Fibroblast of skin of right quadriceps (primary cell): ENCODE results near the gene PTPRK.

Source experiments
- DNase-seq: peaks from one replicate; pipeline ENCODE4 v3.0.0-alpha.2; 2013

Gene PTPRK

GRCh38 chr6:128515550-128516513, 4.6 kb downstream of the PTPRK start:
- DNase-seq = peak; percentile 43

- DNase-seq = no peak
These were observed 6.5 kb downstream of the PTPRK start for GRCh38 chr6:128513878-128514277.

- DNase-seq = no peak
These were observed 8.1 kb downstream of the PTPRK start for GRCh38 chr6:128512296-128512695.

- peak; percentile 48 for DNase-seq
These were observed 8.9 kb downstream of the PTPRK start for GRCh38 chr6:128511506-128511905.

DNA sequence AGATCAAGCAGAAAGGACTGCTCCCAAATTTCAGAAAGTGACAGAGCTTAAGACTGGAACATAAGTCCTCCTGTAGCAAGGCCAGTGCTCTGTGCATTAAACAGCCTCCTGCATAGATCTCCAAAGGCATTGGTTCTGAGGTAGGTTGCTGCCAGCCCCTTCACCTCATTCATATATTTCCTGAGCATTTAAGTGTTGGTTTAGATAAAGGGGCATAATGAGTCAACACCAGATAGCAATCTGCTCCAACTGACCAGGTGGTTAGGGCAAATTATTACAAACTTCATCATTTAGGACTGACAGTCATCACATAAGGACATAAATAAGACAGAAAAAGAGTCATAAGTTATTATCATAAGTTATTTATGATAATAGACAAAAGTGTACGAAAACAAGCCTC, 10.7 kb downstream of the PTPRK start:
- DNase-seq = no peak

DNA sequence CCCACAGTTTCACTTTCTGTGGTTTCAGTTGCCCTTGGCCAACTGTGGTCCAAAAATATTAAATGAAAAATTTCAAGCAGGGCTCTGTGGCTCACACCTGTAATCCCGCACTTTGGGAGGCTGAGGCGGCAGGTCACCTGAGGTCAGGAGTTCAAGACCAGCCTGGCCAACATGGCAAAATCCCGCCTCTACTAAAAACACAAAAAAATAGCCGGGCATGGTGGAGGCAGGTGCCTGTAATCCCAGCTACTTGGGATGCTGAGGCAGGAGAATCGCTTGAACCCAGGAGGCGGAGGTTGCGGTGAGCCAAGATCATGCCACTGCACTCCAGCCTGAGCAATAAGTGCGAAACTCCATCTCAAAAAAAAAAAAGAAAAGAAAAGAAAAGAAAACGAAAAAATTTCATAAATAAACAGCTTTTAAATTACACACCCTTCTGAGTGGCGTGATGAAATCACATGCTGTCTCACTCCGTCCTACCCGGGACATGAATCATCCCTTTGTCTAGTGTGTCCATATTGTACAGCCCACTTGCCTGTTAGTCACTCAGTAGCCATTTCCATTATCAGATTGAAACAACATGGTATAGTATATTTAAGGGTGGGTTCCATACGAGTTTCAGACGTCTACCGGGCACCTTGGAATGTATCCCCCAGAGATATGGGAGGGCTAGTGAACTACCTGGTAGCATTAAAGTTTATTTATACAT, 11.7 kb downstream of the PTPRK start:
- DNase-seq = peak; percentile 88

DNA sequence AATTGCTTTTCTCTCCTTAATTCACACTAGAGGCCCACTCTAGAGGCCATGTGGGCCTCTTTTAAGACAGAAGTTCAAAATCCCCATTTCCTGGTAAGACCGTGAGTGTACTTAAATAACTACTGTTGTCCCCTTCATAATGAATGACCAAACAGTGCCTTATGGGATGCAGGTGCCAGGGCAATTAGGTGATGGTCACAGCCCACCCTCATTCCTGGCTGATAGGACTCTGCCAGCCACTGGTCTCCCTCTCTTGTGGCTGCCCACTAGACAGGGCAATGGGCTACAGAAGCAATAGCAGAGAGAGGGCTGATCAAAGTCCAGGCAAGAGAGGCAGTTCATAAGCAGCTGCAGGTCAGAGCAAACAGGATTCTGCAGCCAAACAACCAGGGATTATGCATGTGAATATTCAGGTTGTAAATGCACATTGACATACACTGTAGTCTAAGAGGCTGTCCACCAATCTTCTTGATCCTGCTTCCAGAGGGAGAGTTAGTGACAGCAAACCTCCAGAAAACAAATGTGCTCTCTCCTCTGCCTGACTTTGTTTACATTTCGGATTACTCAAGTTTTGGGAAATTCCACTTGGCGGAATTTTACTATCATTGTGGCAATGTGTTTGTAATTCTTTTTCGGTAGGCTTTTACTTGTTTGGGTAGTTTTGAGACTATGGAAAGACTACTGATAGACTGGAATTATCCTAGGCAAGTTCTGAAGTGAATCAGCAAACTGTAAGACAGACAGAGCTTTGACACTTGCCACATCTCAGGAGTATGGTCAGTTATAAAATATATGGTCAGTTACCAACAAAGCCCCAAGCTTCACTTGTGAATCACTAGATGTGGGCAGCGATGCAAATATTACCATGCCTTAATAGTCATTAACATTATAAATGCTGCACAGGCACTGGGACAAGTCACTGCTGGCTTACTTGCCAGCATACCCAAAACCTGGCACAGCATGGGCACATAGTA, 12.8 kb downstream of the PTPRK start:
- peak; percentile 55 for DNase-seq

DNA sequence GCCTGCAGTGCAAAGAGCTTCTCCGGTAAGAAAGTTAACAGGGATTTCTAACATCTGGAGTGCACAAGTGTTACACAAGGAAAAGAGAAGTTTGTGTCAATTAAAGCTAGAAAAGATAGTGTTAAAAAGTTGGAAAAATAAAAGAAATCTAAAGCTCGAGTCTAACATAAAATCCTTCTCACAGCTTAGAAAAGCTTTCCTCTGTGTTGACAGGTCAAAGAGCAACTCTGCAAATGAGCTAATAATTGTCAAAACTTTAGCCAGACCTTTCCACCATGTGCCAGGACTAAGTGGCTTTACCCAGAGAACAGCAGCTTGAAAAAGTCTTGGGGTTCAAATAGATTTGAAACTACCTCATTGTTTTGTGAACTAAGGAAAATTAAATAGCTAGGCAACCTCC, 14.8 kb downstream of the PTPRK start:
- no peak for DNase-seq

DNA sequence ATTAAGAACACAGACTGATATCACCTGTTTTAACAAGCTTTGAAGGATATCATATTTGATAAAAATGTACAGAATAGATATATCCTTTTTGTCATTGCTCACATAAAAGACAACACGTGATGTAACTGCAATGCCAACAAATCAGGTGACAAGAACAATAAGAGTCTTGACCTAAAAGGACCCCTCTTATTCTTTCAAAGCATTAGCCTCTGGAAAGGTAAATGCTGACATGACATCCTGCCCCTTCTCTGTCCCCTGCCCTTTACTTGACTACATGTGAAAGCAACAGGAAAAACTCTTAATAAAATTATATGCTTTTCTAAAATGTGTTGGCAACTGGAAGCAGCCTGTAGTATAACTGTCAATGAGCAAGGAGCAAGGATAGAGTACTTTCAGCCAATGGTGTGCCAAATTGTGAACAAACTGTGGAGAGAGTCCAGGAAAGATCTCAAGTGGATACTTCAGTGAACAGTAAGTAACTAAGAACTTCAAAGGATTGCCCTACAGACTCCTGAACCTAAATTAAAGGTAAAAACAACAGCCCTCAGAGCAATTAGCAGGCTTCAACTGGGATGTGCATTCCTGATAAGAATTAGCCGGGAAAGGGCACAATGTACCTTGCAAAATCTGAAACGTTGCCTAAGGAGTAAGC, 16.3 kb downstream of the PTPRK start:
- DNase-seq = no peak

DNA sequence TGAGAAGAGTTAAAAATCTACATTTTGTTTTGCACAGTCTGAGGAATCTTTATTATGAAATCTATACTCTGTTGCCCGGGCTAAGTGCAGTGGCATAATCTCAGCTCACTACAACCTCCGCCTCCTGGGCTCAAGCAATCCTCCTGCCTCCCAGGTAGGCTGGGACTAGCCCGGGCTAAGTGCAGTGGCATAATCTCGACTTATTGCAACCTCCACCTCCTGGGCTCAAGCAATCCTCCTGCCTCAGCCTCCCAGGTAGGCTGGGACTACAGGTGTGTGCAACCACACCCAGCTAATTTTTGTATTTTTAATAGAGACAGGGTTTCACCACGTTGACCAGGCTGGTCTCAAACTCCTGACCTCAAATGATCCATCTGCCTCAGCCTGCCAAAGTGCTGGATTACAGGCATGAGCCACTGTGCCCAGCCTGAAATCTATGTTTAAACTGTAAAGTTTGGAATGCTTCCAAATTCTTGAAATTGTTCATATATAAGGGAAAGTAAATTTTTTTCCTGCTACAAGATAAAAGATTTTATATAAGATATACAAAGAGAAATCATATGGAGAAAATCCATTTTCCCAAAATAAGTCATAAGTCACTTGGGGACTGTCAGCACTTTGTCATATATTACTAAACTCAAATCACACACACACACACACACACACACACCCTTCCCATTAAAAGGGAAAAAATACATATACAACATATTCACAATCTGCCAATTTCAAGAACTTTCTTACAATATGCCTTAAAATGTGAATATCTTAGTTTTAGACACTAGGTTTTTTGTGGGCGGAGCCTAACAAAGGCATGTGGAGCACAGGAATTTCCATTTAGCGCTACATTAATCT, 19.4 kb downstream of the PTPRK start:
- DNase-seq = peak; percentile 53

DNA sequence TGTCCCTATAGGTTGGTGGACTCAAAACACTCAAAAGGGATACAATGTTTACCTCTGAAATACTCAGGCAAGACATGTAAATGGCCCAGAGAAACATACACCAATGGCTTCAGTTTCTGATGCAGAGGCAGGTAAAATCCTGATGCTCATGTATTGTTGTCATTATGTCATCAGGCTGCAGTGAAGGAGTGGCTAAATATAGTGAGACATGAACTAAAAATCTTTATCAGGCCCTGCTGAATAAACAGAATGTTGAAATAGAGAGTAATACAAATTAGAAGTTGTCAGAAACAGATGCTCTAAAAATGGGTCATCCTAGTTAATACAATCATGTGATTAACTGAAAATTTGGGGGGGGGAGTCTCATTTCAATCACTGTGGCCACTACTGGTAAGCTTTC, 20.4 kb downstream of the PTPRK start:
- DNase-seq = peak; percentile 60

GRCh38 chr6:128499079-128499731, 21.2 kb downstream of the PTPRK start:
- peak; percentile 73 for DNase-seq

- no peak for DNase-seq
These were observed 22.2 kb downstream of the PTPRK start for GRCh38 chr6:128498234-128498633.

DNA sequence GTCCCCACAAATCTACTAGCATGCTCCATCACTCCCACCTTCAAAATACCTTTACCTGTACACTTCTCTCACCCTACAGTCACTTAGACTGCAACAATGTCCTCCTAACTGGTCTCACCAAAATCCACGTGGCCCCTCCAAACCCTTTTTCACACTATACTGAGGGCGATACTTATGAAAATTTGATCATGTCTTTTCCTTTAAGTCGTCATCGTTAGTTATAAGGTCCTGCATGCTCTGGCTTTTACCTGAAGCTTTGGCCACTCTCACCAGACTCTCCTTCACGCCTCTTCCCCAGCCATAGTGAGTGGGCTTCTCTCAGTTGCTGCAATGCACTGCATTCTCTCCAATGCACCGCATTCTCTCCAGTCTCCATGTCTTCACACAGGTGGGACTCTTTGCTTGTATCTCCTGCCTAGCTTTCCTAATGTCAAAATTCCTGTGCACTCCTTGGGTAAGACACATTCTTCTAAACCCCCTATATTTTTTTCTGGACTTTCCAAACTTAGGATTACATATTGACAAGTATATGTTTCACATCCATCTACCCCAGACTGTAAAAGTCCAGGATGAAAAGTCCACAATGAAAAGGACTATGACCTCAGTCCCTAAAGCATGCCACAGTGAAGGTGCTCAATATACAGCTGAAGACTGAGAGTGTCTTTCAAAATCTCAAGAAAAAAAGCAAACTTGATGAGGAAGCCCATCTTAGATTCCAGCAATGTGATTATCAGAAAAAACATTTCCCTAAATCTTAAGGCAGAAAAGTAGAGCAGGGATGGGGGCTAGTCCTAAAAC, 24.7 kb downstream of the PTPRK start:
- DNase-seq = no peak

GRCh38 chr6:128494440-128494839, 26.0 kb downstream of the PTPRK start:
- no peak for DNase-seq

- no peak for DNase-seq
These were observed 26.5 kb downstream of the PTPRK start for GRCh38 chr6:128493877-128494276.

DNA sequence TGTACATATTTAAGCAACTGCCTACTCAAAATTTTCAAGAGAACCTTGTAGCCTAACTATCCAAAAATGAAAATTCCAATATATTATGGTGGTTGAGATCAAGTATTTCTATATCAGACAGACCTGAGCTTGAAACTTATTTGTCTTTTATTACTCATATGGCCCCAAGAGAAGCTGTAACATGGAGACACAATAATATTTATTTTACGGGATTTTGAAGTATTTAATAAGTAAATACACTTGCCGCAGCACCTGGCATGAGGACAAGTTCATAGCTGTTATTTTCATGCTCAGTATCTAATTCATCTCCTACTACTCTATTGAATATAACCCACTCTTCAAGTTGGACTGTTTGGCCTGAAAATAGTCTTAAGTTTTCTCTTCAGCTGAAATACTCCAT, 28.0 kb downstream of the PTPRK start:
- no peak for DNase-seq

- peak; percentile 74 for DNase-seq
These were observed 28.7 kb downstream of the PTPRK start for GRCh38 chr6:128491610-128492206.

DNA sequence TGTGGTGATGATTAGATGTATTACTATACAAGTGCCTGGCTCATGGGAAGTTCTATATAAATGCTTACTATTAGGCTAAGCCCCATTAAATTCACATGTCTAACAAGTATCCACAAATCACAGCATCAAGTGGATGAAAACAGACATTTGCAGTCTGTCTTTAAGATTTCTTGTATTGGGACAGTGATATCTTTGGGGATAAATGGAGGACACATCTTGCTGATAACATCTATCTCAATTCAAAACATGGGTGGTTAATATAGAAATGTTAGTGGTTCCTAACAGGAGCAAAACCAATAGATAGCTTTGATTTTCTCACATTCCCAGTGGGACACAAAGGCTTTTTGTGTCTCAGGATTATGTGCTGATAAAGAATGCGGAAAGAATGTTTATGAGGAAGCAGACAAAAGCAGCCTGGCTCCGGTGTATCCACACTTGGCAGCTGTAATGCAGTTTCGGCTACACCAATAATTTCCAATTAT, 29.3 kb downstream of the PTPRK start:
- no peak for DNase-seq
